AG04450 (cell line): Measurements from ENCODE around the gene ATP1A1. TPM values are rescaled to one million over a fixed set of nuclear protein-coding genes. Genes with fewer than 3 reads are reported as not detected.

Experiments
- CTCF ChIA-PET: fragments of 300-600, 350-600 bp; formaldehyde crosslinking; extraction: SDS; loops from one replicate; lab custom pipeline; 2022; ENCODE audit warnings: antibody characterized with exemption, inconsistent platforms; lab: Charles Lee
- POLR2A ChIA-PET: fragments of 350-600 bp; formaldehyde crosslinking; extraction: SDS; loops from one replicate; lab custom pipeline; 2021; ENCODE audit warnings: antibody characterized with exemption, inconsistent platforms; lab: Yijun Ruan, JAX
- DNase-seq: peaks from one replicate; pipeline ENCODE4 v3.0.0-alpha.2; 2011; ENCODE audit warnings: low read depth, low spot score
- H3K27ac ChIP-seq: one replicate; pipeline ENCODE4 v1.5.1; 2012; ENCODE audit warnings: low read depth, low read length, control low read depth
- H3K27me3 ChIP-seq: one replicate; pipeline ENCODE4 v1.6.0; 2012; ENCODE audit warnings: low read length; ENCODE audit not compliant: control insufficient read depth, insufficient read depth
- H3K4me3 ChIP-seq: 2 replicates; pipeline ENCODE4 v1.5.1; 2011; ENCODE audit warnings: mild to moderate bottlenecking, low read depth, low read length, control low read depth
- H3K9me3 ChIP-seq: 2 replicates; pipeline ENCODE4 v1.5.1; 2012; ENCODE audit warnings: low read length; ENCODE audit not compliant: control insufficient read depth, insufficient read depth
- CTCF ChIP-seq: IDR thresholded peaks from 2 replicates; pipeline ENCODE4 v1.5.1; 2011; ENCODE audit warnings: low read depth, low read length, control low read depth, inconsistent platforms
- polyA plus RNA-seq: library from polyadenylated mRNA; depleted of rRNA; stranded (reverse); fragments of >200 nt; gene quantifications from 2 replicates; pipeline ENCODE4 v1.2.3, GENCODE V29; 2011

Gene ATP1A1
- polyA plus RNA-seq, 1 experiment = 194 TPM

DNA sequence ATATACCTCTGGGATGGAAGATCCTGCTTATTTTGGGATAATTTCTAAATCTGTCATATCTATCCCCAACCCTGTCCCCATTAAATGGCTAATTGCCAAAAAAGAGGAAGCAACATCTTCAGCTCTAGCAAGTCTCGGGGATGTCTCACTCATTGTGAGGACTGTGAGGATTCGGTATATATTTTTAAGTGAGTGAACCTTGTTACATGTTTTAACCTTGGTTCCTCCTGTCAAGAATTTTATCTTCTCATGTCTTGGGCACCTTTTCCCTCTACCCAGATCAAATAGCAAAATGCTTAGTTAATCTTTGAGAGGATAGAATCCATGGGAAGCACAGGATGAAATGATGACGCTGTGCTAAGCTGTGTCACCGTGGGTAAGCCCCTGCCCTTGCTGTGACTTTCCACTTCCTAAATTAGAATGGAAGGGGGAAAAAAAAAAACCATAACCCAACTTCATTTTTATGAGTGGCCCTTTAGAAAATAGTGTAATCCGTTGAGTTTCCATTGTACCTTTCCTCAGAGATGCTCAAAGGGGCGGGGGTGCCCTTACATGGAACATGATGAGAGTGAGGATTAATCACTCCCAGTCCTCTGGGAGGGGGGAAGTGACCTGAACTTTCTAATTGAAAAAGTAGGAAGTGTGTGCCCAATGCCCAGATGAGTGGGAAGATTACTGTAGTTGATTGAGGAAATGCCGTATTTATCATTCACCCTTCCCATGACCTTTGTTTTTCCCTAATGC, 7.6 kb downstream of the ATP1A1 start:
- Histone ChIP-seq H3K9me3 (no peaks in the 10 kb centered on the region), H3K4me3 (no peak overlapping the region), H3K27me3 (no peaks in the 10 kb centered on the region), H3K27ac (no peak overlapping the region)
- no peak for DNase-seq
- ChIA-PET POLR2A (no interaction called here), CTCF (interaction anchor here (1.0 kb wide), 1 partner anchor 105 kb away, joined by 5 read pairs; no protein-coding TSS in a partner anchor)
- no peak for TF ChIP-seq CTCF

DNA sequence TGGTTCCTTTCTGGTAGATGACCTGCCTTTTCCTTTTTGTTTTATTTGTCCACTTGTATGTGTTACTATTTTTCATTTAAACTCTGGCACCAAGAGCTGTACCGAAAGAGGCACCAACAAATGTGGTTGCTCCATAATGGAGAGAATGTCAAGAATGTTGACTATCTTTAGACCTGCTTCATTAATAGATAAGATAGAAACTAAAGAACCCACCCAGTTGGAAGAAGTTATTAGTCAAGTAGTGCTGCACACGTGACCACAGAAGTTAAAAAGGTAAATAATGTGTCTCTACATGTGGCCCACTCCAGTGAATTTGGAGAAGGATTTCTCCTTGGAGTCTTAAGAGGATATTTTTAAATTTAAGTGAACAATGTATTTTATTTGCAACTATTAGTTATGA, 9.3 kb downstream of the ATP1A1 start:
- no peaks in the 10 kb centered on the region for H3K9me3 ChIP-seq
- POLR2A ChIA-PET = no interaction called here
- TF ChIP-seq CTCF = no peak
- CTCF ChIA-PET = interaction anchor here (1.2 to 1.3 kb wide), 3 partner anchors 103 to 243 kb away, joined by 3 to 4 read pairs (median 4); no protein-coding TSS in a partner anchor
- no peak for DNase-seq
- no peak overlapping the region for H3K4me3 ChIP-seq
- H3K27ac ChIP-seq = no peak overlapping the region
- H3K27me3 ChIP-seq = no peaks in the 10 kb centered on the region

DNA sequence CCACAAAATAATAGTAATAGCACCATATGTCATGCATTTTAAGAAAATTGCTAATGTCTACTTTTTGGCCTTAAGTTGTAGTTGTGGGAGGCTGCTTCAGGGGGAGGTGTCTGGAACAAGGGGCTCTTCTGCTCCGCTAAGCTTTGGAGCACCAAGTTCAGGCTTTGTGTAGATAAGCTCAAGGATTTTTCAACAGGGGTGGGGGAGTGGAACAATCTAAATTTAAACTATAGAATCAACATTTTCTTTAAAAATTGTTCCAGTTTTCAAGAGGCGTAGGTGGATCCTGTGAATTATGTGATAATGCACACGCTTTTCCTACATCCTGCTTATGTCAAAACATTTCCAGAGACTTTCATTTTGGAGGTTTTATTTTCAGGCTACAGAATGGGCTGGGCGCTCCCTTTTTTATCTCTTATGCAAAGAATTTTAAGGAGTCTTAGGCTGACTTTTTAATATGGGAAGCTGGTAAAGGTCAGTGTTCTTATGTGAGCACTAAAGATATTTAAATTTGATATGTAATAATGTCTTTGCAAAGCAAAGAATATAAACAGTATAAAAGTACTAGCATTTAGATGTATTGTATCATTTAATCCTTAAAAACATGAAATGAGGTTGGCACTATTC, 9.9 kb downstream of the ATP1A1 start:
- CTCF ChIA-PET = interaction anchor here (1.2 to 1.3 kb wide), 3 partner anchors 103 to 244 kb away, joined by 3 to 4 read pairs (median 4); no protein-coding TSS in a partner anchor
- no peak overlapping the region for H3K4me3 ChIP-seq
- no peaks in the 10 kb centered on the region for H3K9me3 ChIP-seq
- TF ChIP-seq CTCF = no peak
- no peak for DNase-seq
- no peaks in the 10 kb centered on the region for H3K27me3 ChIP-seq
- H3K27ac ChIP-seq = no peak overlapping the region
- POLR2A ChIA-PET = no interaction called here

- Histone ChIP-seq H3K27ac (no peak overlapping the region), H3K9me3 (no peaks in the 10 kb centered on the region), H3K4me3 (no peak overlapping the region), H3K27me3 (no peaks in the 10 kb centered on the region)
- CTCF ChIA-PET = interaction anchor here (0.6 to 1.0 kb wide), 2 partner anchors 99 to 113 kb away, joined by 3 to 5 read pairs; no protein-coding TSS in a partner anchor
- TF ChIP-seq CTCF = no peak
- DNase-seq = no peak
- POLR2A ChIA-PET = no interaction called here
Observed at GRCh38 chr1:116386042-116386441, 13.0 kb downstream of the ATP1A1 start.

- no peak for DNase-seq
- ChIA-PET POLR2A (no interaction called here), CTCF (no interaction called here)
- no peak overlapping the region for H3K4me3 ChIP-seq
- H3K27ac ChIP-seq = no peak overlapping the region
- TF ChIP-seq CTCF = no peak
- no peaks in the 10 kb centered on the region for H3K9me3 ChIP-seq
- H3K27me3 ChIP-seq = no peaks in the 10 kb centered on the region
Observed at GRCh38 chr1:116387551-116387950, 14.5 kb downstream of the ATP1A1 start.
